Measurements from ENCODE around the gene PRAMEF11. TPM values are rescaled to one million over a fixed set of nuclear protein-coding genes. Genes with fewer than 3 reads are reported as not detected.
"Not testable (repeated sequence)": the region's sequence is repeated elsewhere in the genome, so short reads cannot be mapped to it uniquely, and the experiment has no call there.

Gene PRAMEF11
- total RNA-seq (2014; rRNA removed; shearing (Covaris generic)), result not detected in 2 replicates

DNA sequence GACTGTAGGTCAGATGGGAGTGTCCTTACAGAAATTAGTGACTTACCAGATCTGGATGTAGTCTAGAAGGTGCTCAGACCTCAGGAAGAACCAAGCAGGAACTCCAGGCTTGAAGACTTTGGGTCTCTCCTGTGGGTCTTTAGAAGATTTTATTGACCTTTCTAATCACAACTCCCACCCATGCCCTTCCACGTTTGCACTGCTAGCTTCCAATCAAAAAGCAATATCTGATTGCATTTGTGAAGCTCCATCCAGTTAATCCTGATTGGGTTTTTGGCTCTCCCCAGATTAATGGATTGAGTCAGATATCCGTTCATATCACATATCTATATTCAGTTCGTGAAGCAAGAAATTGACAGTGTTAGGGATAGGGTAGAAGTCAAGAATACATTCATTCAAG is at the start of gene PRAMEF11:
PRAMEF11 (minus strand) TSS at position 101 of the 400 bp plus-strand sequence. CDS start 2,621 bp downstream, outside the sequence.
- not testable (repeated sequence) for DNase-seq (ENCODE audit: low spot score)

DNA sequence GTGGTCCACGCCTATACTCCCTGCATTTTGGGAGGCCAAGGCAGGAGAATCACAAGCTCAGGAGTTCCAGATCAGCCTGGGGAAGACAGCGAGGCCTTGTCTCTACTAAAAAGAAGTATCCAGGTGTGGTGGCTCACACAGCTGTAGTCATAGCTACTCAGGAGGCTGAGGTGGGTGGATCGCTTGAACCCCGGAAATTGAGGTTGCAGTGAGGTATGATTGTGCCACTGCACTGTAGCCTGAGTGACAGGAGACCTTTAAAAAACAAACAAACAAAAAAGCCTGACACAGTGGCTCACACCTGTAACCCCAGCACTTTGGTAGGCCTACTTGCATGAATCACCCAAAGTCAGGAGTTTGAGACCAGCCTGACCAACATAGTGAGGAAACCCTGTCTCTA is 47.2 kb upstream of the PRAMEF11 start:
- DNase-seq (ENCODE audit: low spot score), result not testable (repeated sequence)

DNA sequence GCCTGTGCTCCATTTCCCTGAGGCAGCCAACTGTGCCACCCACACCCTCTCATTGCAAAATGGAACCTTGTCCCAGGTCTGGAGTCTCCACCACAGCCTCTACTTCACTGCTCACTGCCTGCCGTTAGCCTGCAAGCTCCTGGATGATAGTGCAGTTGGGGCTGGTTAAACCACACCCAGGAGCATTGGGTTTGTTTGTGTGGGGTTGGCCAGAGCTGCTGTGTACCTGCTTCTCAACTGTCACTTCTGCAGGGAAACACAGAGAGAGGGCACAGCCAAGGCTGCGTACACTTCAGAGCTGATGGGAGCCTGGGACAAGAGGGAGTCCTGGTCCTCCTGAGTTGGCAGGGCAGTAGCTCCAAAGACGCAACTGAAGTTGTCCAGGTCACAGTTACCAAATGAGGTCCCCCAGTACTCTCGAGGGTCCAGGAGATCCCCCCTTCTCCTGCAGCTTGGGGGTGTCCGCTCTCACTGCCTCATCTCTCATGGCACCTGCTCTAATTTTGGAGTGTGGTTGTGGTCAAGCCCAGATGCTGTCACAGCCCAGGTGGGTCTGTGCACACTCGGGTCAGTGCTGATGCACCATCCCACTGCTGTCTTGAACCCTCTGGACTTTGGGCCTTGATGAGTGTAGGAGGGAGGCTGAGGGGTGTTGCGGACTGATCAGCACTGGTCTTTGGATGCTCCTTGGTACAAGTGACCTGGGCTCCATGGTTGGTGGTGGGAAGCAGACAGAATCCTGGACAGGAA is 32.1 kb upstream of the PRAMEF11 start:
- not testable (repeated sequence) for DNase-seq (ENCODE audit: low spot score)

DNA sequence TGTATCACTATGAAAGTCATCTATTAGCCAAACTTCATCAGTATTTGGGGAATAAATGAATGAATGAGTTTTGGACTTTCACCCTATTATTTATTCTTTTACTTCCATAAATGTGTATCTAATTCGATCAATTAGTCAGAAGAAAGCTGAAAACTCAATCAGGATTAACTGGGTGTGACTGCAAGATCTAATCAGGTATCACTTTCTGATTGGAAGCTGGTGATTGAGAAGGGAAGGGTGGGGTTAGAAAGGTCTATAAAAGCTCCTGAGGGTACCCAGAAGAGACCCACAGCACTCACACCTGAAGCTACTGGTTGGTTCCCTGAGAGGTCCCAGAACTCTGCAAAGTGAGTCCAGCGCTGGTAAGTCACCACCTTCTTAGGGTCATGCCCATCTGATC is 25.6 kb upstream of the PRAMEF11 start, which contains the start of gene PRAMEF2:
PRAMEF2 (plus strand) TSS at position 301 of the 400 bp plus-strand sequence. CDS start 1,924 bp downstream, outside the sequence.
- DNase-seq (ENCODE audit: low spot score), result not testable (repeated sequence)

GRCh38 chr1:12851779-12852178 is 20.6 kb upstream of the PRAMEF11 start:
- peak; percentile 73 for DNase-seq (ENCODE audit: low spot score)

- not testable (repeated sequence) for DNase-seq (ENCODE audit: low spot score)
Measured at GRCh38 chr1:12848620-12849019, 17.4 kb upstream of the PRAMEF11 start, which contains the start of gene HNRNPCL1. Gene HNRNPCL1, minus strand, starts transcription at chr1:12848720. Its CDS starts 431 bp downstream, at chr1:12848289.

DNA sequence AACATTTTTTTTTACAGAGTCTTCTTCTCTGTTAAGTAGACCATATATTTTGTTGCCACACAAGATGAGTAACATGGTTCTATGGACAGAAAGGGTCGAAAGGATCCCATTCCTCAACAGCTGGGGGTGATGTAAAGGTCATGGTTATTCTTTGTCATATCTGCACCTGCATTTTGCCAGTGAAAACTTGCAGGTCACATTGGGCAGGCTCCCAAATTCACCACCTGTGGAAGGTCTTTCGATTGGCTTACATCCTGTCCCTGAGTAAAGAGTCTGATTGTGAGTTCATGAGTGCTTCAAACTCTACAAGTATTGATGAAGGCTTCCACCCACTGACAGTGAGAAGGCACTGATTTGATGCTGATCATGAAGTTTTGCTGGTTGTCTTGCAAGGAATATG is 2.0 kb upstream of the PRAMEF11 start:
- DNase-seq (ENCODE audit: low spot score), result not testable (repeated sequence)

DNA sequence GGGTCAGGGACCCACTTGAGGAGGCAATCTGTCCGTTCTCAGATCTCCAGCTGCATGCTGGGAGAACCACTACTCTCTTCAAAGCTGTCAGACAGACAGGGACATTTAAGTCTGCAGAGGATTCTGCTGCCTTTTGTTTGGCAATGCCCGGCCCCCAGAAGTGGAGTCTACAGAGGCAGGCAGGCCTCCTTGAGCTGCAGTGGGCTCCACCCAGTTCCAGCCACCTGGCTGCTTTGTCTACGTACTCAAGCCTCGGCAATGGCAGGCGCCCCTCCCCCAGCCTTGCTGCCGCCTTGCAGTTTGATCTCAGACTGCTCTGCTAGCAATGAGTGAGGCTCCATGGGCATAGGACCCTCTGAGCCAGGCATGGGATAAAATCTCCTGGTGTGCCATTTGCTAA is 12.1 kb downstream of the PRAMEF11 start:
- DNase-seq (ENCODE audit: low spot score), result not testable (repeated sequence)

DNA sequence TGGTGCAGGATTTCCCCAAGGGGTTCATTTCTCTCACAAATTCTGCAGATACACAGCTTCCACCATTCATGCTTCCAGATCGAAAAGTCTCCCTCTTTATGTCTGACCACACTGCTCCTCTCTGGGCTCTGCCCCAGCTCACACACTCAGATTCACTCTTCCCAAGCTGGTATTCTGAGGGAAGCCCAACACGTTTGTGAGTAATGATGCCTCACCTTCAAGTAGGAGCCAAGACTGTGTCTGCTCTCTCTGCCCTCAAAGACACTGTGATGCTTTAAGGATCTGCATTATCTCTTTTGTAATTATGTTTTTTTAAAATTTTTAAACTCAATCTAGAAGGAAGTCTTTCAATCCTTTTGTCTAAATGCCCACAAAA is 19.8 kb downstream of the PRAMEF11 start:
- peak; percentile 23 for DNase-seq (ENCODE audit: low spot score)

DNA sequence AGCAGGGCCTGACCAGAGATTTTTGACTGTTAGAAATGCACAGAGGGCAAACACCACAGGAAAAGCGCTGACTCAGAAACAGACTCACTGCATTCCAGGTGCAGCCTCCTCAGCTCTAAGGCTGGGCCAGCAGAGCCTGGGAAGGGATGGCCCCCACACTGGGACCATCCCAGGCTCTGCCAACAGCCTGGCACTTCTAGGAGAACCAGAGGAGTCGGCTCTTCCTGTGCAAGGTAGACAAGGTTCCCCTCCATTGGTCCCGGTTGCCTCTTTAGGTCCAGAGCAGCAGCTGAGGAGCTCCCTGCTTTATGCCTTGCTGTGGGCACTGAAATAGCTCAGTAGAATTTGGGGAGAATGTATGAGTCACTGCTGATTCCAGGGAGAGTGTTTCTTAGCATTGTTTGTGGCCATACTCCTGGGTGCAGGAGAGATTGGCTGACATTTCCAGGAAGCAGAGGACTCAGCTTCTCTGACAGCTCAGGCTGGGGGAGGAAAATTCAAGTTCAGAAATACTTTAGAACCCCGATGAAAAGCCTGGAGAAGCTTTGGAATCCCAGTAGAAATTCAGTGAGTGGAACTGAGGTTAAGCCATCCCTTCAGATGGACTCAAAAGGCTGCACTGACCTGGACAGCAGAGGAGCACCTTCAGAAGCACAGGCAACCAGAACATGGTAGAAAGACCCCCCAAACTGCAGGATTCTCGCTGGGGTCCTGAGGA is 20.4 kb downstream of the PRAMEF11 start:
- DNase-seq (ENCODE audit: low spot score), result peak; percentile 62

DNA sequence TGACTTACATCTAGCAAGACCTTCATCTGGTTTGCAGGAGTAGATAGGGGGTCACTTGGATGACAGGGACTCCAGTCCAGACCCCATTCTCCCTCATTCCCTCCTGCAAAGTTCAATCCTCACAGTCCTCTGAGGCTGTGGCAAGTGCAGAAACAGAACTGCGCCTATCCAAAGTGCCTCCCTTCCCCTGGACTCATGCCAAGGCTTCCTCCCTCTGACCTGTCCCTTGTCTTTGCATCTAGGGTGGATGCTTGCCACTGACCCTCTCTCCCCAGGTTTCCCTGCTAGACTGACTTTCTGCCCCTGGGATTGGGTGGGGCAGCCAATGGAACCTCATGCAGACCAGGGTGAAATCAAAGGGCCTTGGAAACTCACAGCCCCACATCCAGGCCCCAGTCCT is 21.3 kb downstream of the PRAMEF11 start:
- DNase-seq (ENCODE audit: low spot score), result no peak

- no peak for DNase-seq (ENCODE audit: low spot score)
Measured at GRCh38 chr1:12799730-12800129, 31.5 kb downstream of the PRAMEF11 start.

GRCh38 chr1:12798911-12799310 is 32.3 kb downstream of the PRAMEF11 start:
- DNase-seq (ENCODE audit: low spot score), result no peak

GRCh38 chr1:12791097-12791496 is 40.1 kb downstream of the PRAMEF11 start, which contains the start of gene PRAMEF1:
Gene PRAMEF1, plus strand, starts transcription at chr1:12791397. Its CDS starts 1,831 bp downstream, at chr1:12793228.
- not testable (repeated sequence) for DNase-seq (ENCODE audit: low spot score)

- not testable (repeated sequence) for DNase-seq (ENCODE audit: low spot score)
Measured at GRCh38 chr1:12784729-12785128, 46.5 kb downstream of the PRAMEF11 start.

GRCh38 chr1:12783783-12784182 is 47.4 kb downstream of the PRAMEF11 start:
- DNase-seq (ENCODE audit: low spot score), result not testable (repeated sequence)

DNA sequence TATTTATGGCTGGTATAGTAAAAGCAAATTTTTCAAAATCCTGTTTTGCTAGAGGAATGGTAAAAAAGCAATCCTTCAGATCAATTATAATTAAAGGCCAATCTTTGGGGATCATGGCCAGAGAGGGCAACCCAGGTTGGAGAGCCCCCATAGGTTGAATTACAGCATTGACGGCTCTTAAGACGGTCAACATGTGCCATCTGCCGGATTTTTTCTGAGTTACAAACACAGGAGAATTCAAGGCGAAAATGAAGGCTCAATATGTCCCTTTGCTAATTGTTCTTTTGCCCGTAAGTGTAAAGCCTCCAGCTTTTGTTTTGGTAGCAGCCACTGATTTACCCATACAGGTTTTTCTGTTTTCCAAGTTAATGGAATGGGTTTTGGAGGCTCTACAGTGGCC is 49.7 kb downstream of the PRAMEF11 start:
- DNase-seq (ENCODE audit: low spot score), result not testable (repeated sequence)

GRCh38 chr1:12778907-12779306 is 52.3 kb downstream of the PRAMEF11 start:
- no peak for DNase-seq (ENCODE audit: low spot score)

DNA sequence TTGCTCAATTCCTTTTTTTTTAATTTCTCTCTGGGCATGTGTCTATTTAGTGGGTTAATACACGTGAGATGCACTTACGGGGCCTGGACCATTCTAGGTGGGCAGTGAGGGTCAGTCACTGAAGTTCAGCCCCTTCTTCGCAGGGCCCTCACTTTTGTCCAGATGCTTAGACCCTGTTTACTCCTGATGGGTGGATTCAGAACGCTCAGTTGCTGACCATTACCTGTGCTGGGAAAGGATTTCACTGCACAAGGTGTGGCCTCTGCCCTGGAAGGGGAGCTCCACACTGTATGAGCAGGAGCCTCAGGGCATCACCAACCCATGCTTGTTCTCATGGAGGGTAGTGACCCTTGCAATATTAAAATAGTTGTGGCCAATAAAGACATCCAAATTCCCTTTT is 53.1 kb downstream of the PRAMEF11 start:
- DNase-seq (ENCODE audit: low spot score), result no peak

DNA sequence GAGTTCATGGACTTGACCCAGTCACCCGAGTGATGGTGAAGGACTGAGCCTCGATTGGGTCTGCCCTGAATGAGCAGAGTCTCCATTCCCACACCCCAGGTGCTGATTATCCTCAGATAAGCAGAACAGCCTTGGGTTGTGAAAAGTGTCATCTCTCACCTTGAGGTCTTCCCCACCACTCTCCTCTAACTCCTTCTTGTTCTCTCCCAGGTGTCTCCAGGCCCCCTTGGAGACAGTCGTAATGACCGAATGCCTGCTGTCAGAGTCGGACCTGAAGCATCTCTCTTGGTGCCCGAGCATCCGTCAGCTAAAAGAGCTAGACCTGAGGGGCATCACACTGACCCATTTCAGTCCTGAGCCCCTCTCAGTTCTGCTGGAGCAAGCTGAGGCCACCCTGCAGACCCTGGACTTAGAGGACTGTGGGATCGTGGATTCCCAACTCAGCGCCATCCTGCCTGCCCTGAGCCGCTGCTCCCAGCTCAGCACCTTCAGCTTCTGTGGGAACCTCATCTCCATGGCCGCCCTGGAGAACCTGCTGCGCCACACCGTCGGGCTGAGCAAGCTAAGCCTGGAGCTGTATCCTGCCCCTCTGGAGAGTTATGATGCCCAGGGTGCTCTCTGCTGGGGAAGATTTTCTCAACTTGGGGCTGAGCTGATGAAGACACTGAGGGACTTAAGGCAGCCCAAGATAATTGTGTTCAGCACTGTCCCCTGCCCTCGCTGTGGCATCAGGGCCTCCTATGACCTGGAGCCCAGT is 54.2 kb downstream of the PRAMEF11 start:
- DNase-seq (ENCODE audit: low spot score), result no peak

- no peak for DNase-seq (ENCODE audit: low spot score)
Measured at GRCh38 chr1:12775443-12775842, 55.8 kb downstream of the PRAMEF11 start.
